ENCODE data around the gene PDE10A. TPM values are rescaled to one million over a fixed set of nuclear protein-coding genes. Genes with fewer than 3 reads are reported as not detected.

Gene PDE10A
- total and polyA plus RNA-seq, 7 donors = 1.2 to 33.5 (median 7.4) TPM; not detected in 1

- H3K36me3 ChIP-seq = no peaks in the 10 kb centered on the region
- H3K4me1 ChIP-seq = no peaks in the 10 kb centered on the region
- TF ChIP-seq POLR2A (IDR thresholded peaks at IDR 0.05) = no peak
- TF ChIP-seq EP300 (IDR thresholded peaks at IDR 0.05) = no peak
- no peak for TF ChIP-seq POLR2AphosphoS5 (IDR thresholded peaks at IDR 0.05)
- intact Hi-C loops (cut with DNase I) = no loop called here
- H3K27me3 ChIP-seq = no peaks in the 10 kb centered on the region
- no peak overlapping the region for H3K4me3 ChIP-seq
- H3K9me3 ChIP-seq = peaks cover 0 to 3% (median 0%) of the 10 kb centered on the region in 4 donors
- DNase-seq = no peak
- no peak overlapping the region for H3K27ac ChIP-seq
- 82 to 86% methylated on average over 5 of the region's 5 CpGs for WGBS, 2 donors
These were observed 364.2 kb downstream of the PDE10A start for GRCh38 chr6:165298875-165299274.

- no peaks in the 10 kb centered on the region for H3K4me1 ChIP-seq
- no peak overlapping the region for H3K27ac ChIP-seq
- H3K4me3 ChIP-seq = no peak overlapping the region
- intact Hi-C loops (cut with DNase I) = no loop called here
- no peaks in the 10 kb centered on the region for H3K27me3 ChIP-seq
- 88 to 89% methylated on average over 6 of the region's 6 CpGs for WGBS, 2 donors
- TF ChIP-seq POLR2AphosphoS5 (IDR thresholded peaks at IDR 0.05) = no peak
- TF ChIP-seq POLR2A (IDR thresholded peaks at IDR 0.05) = no peak
- no peak for DNase-seq
- H3K9me3 ChIP-seq = peaks cover 0 to 3% (median 0%) of the 10 kb centered on the region in 4 donors
- no peaks in the 10 kb centered on the region for H3K36me3 ChIP-seq
These were observed 364.6 kb downstream of the PDE10A start for GRCh38 chr6:165298402-165298801.

GRCh38 chr6:165292657-165293056 lies 370.4 kb downstream of the PDE10A start:
- no peak for DNase-seq
- intact Hi-C loops (cut with DNase I) = no loop called here
- H3K4me3 ChIP-seq = no peak overlapping the region
- no peaks in the 10 kb centered on the region for H3K36me3 ChIP-seq
- peaks cover 0 to 3% (median under 1%) of the 10 kb centered on the region in 4 donors for H3K9me3 ChIP-seq
- 79 to 81% methylated on average over 6 of the region's 6 CpGs for WGBS, 2 donors
- no peaks in the 10 kb centered on the region for H3K4me1 ChIP-seq
- TF ChIP-seq POLR2A (IDR thresholded peaks at IDR 0.05) (no peak), POLR2AphosphoS5 (IDR thresholded peaks at IDR 0.05) (no peak), EP300 (IDR thresholded peaks at IDR 0.05) (no peak), CTCF (IDR thresholded peaks at IDR 0.05) (no peak)
- no peak overlapping the region for H3K27ac ChIP-seq
- no peaks in the 10 kb centered on the region for H3K27me3 ChIP-seq

Small RNAs within 50 kb of the gene (small RNA-seq; reads per million reads assigned to genes)
- gene RNA5SP226 = 0 reads per million in 3 donors

Measured in sigmoid colon (tissue), 7 donors.